ENCODE data around the gene CCL20. TPM values are rescaled to one million over a fixed set of nuclear protein-coding genes. Genes with fewer than 3 reads are reported as not detected.

The CCL20 gene
- total and polyA plus RNA-seq, 2 of the 8 experiments (the other 6 are each of a cell fraction or from before 2014, with no cell fraction given): not detected

DNA sequence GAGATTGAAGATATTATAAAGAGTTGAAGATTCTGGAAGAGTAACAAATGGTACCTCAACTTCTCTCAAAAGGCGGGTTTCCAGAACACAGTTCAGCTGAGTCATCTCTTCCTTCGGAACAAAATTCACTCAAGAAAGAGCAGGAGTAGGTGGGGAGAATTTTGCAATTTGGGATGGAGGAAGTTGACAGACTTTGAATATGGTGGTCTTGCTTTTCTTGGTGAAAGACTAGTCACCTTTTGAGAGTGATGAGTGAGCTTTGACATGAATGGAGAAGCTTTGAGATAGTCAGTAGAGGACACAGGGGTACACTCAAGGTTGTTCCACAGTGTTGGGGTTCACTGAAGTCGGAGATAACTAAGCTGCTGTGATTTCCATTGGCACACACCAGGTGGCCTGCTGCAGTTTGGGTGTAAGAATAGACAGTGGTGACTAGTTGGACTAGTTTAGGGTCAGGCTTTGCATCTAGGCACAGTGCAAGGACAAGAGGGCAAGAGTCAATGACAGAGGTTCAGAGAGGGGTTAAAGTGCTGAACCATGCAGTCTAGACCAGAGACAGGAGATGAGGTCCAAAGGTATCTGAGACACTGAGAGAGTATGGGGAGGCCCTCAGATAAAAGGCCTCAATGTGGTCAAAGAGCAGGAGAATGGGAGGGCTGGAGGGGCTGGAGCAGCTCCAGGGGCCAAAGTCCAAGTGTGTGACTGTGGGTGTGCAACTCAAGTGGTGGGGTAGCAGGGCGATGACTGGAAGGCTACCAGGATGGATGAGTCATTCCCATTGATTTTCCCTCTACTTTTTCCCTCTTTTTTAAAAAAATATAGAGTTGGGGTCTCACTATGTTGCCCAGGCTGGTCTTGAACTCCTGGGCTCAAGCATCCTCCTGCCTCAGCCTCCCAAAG lies 7.7 kb downstream of the CCL20 start:
- no peak overlapping the region for H3K4me2 ChIP-seq (ENCODE audit: insufficient read depth in 1 of 2, low read depth in 2 of 2, low read length in 2 of 2)
- H3K23ac ChIP-seq (ENCODE audit: insufficient read length): no peak overlapping the region
- no peak overlapping the region for H3K56ac ChIP-seq (replicated peaks; ENCODE audit: insufficient read length, low read depth, low read length)
- no peak overlapping the region for H3K9ac ChIP-seq (replicated peaks in 1 of 4; ENCODE audit: extremely low read depth in 1 of 4, low read depth in 3 of 4, low read length in 3 of 4)
- no peak overlapping the region for H2BK5ac ChIP-seq (ENCODE audit: low read depth, low read length)
- peaks cover 0 to 4% (median 0%) of the 10 kb centered on the region in 4 experiments; a peak in 4 of 7 replicates for H3K4me1 ChIP-seq (replicated peaks in 1 of 4; ENCODE audit: control insufficient read depth in 3 of 4, insufficient read depth in 4 of 4, low read length in 3 of 4)
- ChIA-PET POLR2A (ENCODE audit: partially characterized antibody) (no interaction called here), CTCF (ENCODE audit: partially characterized antibody) (interaction anchor here (1.2 kb wide), 1 partner anchor 41 kb away, joined by 3 read pairs; no protein-coding TSS in a partner anchor)
- H3K27me3 ChIP-seq (replicated peaks in 1 of 4; ENCODE audit: control insufficient read depth in 3 of 4, extremely low read depth in 1 of 4, insufficient read depth in 3 of 4, low read length in 3 of 4): no peaks in the 10 kb centered on the region; a peak in 1 of 7 replicates
- H3K27ac ChIP-seq (ENCODE audit: low read depth, low read length): no peak overlapping the region
- no peak overlapping the region for H2BK12ac ChIP-seq (ENCODE audit: low read depth, low read length)
- no peak overlapping the region for H3K14ac ChIP-seq (ENCODE audit: insufficient read length)
- H2BK120ac ChIP-seq (replicated peaks; ENCODE audit: low read depth, low read length): no peak overlapping the region
- H3K23me2 ChIP-seq (ENCODE audit: low read depth, low read length): no peaks in the 10 kb centered on the region
- no peaks in the 10 kb centered on the region for H3K36me3 ChIP-seq (ENCODE audit: control insufficient read depth in 2 of 4, insufficient read depth in 4 of 4, low read length in 3 of 4)
- no peak overlapping the region for H4K8ac ChIP-seq (ENCODE audit: extremely low read depth, insufficient read depth, low read length)
- 100% methylated on average over 4 of the region's 4 CpGs; no CpG with 5 or more reads in 1 of the 2 experiments for WGBS, 2 experiments (ENCODE audit: extremely low coverage in 1 of 2, insufficient coverage in 1 of 2, insufficient read length in 1 of 2, insufficient replicate concordance in 2 of 2, low coverage in 1 of 2, low lambda C conversion rate in 2 of 2, missing lambda C conversion rate in 1 of 2)
- H3K9me3 ChIP-seq (ENCODE audit: insufficient read depth in 2 of 2, low read depth in 1 of 2, low read length in 1 of 2): no peaks in the 10 kb centered on the region
- H3K4me3 ChIP-seq (ENCODE audit: extremely low read depth in 1 of 4, insufficient read depth in 2 of 4, low read depth in 3 of 4, low read length in 4 of 4): no peak overlapping the region
- H3K79me2 ChIP-seq (ENCODE audit: control insufficient read depth in 1 of 2, insufficient read depth in 2 of 2, low read length in 2 of 2): no peaks in the 10 kb centered on the region
- no peaks in the 10 kb centered on the region for H3K79me1 ChIP-seq (ENCODE audit: low read depth, low read length)
- FAIRE-seq (no peak), DNase-seq (ENCODE audit: low read depth in 1 of 2, low spot score in 2 of 2) (no peak)
- no peak overlapping the region for H3K18ac ChIP-seq (ENCODE audit: extremely low read depth, low read length)
- H2AK5ac ChIP-seq (ENCODE audit: low read depth, low read length): no peak overlapping the region
- peaks cover 0 to 2% of the 10 kb centered on the region in 2 experiments for H4K20me1 ChIP-seq (replicated peaks in 1 of 2; ENCODE audit: control insufficient read depth in 1 of 2, insufficient read depth in 2 of 2, low read length in 2 of 2)
- no peak overlapping the region for H3K4ac ChIP-seq (replicated peaks; ENCODE audit: insufficient read length, low read depth, low read length)
- no peak overlapping the region for H2BK20ac ChIP-seq (ENCODE audit: low read length)
- no peak overlapping the region for H2AFZ ChIP-seq (ENCODE audit: low read length)
- H4K5ac ChIP-seq (ENCODE audit: insufficient read length, low read depth, low read length): no peak overlapping the region
- no peak overlapping the region for H4K91ac ChIP-seq (replicated peaks; ENCODE audit: insufficient read length, low read length)
- H2BK15ac ChIP-seq (ENCODE audit: low read length): no peak overlapping the region
- TF ChIP-seq EZH2 (IDR thresholded peaks at IDR 0.05; ENCODE audit: low read depth, low read length, severe bottlenecking) (no peak), SAP30 (IDR thresholded peaks at IDR 0.05; ENCODE audit: insufficient read depth, insufficient replicate concordance, low read length) (no peak), TAF7 (optimal IDR thresholded peaks at IDR 0.05; ENCODE audit: borderline replicate concordance, low read depth, low read length) (no peak), BRCA1 (IDR thresholded peaks at IDR 0.05; ENCODE audit: low read depth, low read length) (no peak), HDAC2 (IDR thresholded peaks at IDR 0.05; ENCODE audit: borderline replicate concordance in 1 of 2, low read depth in 2 of 2, low read length in 2 of 2) (no peak), RBBP5 (IDR thresholded peaks at IDR 0.05; ENCODE audit: borderline replicate concordance, low read depth, low read length) (no peak), GTF2F1 (IDR thresholded peaks at IDR 0.05; ENCODE audit: borderline replicate concordance, low read depth, low read length) (no peak), KDM1A (IDR thresholded peaks at IDR 0.05; ENCODE audit: borderline replicate concordance, low read length) (no peak), RAD21 (IDR thresholded peaks at IDR 0.05 in 1 of 2, conservative IDR thresholded peaks at IDR 0.05 in 1 of 2; ENCODE audit: low read depth in 2 of 2, low read length in 2 of 2) (no peak), TBP (IDR thresholded peaks at IDR 0.05; ENCODE audit: low read depth, low read length) (no peak), SP4 (IDR thresholded peaks at IDR 0.05; ENCODE audit: low read length) (no peak)

Data from H1 (cell line).